ENCODE data around the gene FAM120B.
"Not testable (repeated sequence)": the region's sequence is repeated elsewhere in the genome, so short reads cannot be mapped to it uniquely, and the experiment has no call there.

FAM120B gene

GRCh38 chr6:170306324-170307079 lies at the start of gene FAM120B:
Gene FAM120B (plus strand): TSS chr6:170306758. CDS start chr6:170317391, 10,633 bp downstream.
- DNase-seq (ENCODE audit: low read depth) = peak; percentile 96

- no peak for DNase-seq (ENCODE audit: low read depth)
Observed at GRCh38 chr6:170257376-170257775, 49.2 kb upstream of the FAM120B start.

- DNase-seq (ENCODE audit: low read depth) = no peak
Observed at GRCh38 chr6:170258407-170258806, 48.2 kb upstream of the FAM120B start.

- no peak for DNase-seq (ENCODE audit: low read depth)
Observed at GRCh38 chr6:170259278-170259677, 47.3 kb upstream of the FAM120B start.

GRCh38 chr6:170260686-170261085 lies 45.9 kb upstream of the FAM120B start:
- DNase-seq (ENCODE audit: low read depth) = no peak

GRCh38 chr6:170261643-170262488 lies 44.7 kb upstream of the FAM120B start:
- no peak for DNase-seq (ENCODE audit: low read depth)

- no peak for DNase-seq (ENCODE audit: low read depth)
Observed at GRCh38 chr6:170262489-170263088, 44.0 kb upstream of the FAM120B start.

- no peak for DNase-seq (ENCODE audit: low read depth)
Observed at GRCh38 chr6:170263410-170263809, 43.1 kb upstream of the FAM120B start.

GRCh38 chr6:170264086-170264485 lies 42.5 kb upstream of the FAM120B start:
- no peak for DNase-seq (ENCODE audit: low read depth)

- not testable (repeated sequence) for DNase-seq (ENCODE audit: low read depth)
Observed at GRCh38 chr6:170264644-170265043, 41.9 kb upstream of the FAM120B start.

- no peak for DNase-seq (ENCODE audit: low read depth)
Observed at GRCh38 chr6:170265655-170266054, 40.9 kb upstream of the FAM120B start.

- no peak for DNase-seq (ENCODE audit: low read depth)
Observed at GRCh38 chr6:170266061-170266825, 40.3 kb upstream of the FAM120B start.

GRCh38 chr6:170267688-170268087 lies 38.9 kb upstream of the FAM120B start:
- no peak for DNase-seq (ENCODE audit: low read depth)

- DNase-seq (ENCODE audit: low read depth) = no peak
Observed at GRCh38 chr6:170268216-170269129, 38.1 kb upstream of the FAM120B start.

- DNase-seq (ENCODE audit: low read depth) = no peak
Observed at GRCh38 chr6:170269151-170269845, 37.3 kb upstream of the FAM120B start.

- DNase-seq (ENCODE audit: low read depth) = no peak
Observed at GRCh38 chr6:170269846-170270541, 36.6 kb upstream of the FAM120B start.

GRCh38 chr6:170270984-170271593 lies 35.5 kb upstream of the FAM120B start:
- DNase-seq (ENCODE audit: low read depth) = no peak

GRCh38 chr6:170271771-170272314 lies 34.7 kb upstream of the FAM120B start:
- DNase-seq (ENCODE audit: low read depth) = peak; percentile 36

Data from activated T-helper 9 cell treated with anti-CD3 and anti-CD28 coated beads, Interleukin-2, amount 50 U/mL, for 16 hours (primary cell).